ENCODE results near the gene TM4SF5. TPM values are rescaled to one million over a fixed set of nuclear protein-coding genes. Genes with fewer than 3 reads are reported as not detected.

Gene TM4SF5
- total RNA-seq, 1 donor from 2014 or later = 0.57 TPM

DNA sequence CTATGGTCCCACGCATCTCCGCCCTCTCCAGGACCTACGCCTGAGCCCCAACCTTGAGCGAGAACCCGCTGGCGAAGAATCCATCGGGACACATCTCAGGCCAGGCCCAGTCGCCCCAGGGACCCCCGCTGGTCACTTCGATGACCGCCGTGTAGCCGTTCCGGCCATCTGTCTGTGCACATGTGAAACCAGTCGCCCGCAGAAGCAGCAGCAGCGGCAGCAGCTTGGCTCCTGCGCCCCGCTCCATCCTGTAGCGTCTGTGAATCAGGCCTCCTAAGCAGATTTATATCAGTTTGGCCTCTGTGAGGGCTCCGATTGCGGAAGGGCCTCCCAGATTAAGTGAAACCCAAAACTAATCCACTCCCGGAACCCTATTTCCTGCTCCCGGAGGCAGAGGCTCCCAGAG lies 14.4 kb downstream of the TM4SF5 start, which contains the start of gene VMO1:
Gene VMO1 (minus strand): TSS at position 259 of the 406 bp plus-strand sequence. CDS start 12 bp downstream, at position 247.
- H3K27me3 Mint-ChIP-seq = peaks cover 8% of the 10 kb centered on the region
- no peak within 1 kb of the TSS for H3K4me3 Mint-ChIP-seq (ENCODE audit: low read depth)
- DNase-seq (ENCODE audit: low spot score, unreplicated experiment) = no peak
- peaks cover 13% of the 10 kb centered on the region for H3K4me1 Mint-ChIP-seq (ENCODE audit: low read depth)
- H3K36me3 Mint-ChIP-seq (ENCODE audit: insufficient read depth) = no peaks in the 10 kb centered on the region
- no peak for TF ChIP-seq CTCF (IDR thresholded peaks at IDR 0.05; ENCODE audit: unreplicated experiment)
- no peaks in the 10 kb centered on the region for H3K9me3 Mint-ChIP-seq (ENCODE audit: low read depth)
- no peak within 1 kb of the TSS for H3K27ac Mint-ChIP-seq

- no peak overlapping the region for H3K4me3 Mint-ChIP-seq (ENCODE audit: low read depth)
These were observed 14.8 kb downstream of the TM4SF5 start for GRCh38 chr17:4786516-4786915.

DNA sequence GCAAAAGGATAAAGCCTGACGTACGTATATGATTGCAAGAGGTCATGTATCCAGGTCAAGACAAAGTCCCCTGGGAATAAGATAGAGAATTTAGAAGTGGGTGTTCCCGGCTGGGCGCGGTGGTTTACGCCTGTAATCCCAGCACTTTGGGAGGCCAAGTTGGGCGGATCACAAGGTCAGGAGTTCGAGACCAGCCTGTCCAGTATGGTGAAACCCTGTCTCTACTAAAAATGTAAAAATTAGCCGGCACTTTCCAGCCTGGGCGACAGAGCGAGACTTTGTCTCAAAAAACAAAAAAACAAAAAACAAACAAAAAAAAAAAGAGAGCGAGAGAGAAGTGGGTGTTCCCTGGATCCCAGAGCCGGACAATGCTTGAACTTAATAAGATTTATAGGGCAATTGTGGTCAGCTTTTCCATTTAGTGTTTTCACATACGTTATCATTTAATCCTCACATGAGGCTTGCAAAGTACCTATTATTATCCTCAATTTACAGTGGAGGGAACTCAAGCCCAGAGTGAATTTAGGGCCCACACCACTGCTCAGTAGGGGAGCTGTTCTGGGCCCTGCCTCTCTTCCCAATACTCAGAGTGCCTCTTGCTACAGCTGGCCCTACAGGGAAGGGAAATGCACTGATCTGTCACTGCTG lies 16.6 kb downstream of the TM4SF5 start:
- Mint-ChIP-seq H3K4me3 (ENCODE audit: low read depth) (peak overlapping the region; percentile 81), H3K36me3 (ENCODE audit: insufficient read depth) (no peaks in the 10 kb centered on the region), H3K9me3 (ENCODE audit: low read depth) (no peaks in the 10 kb centered on the region), H3K4me1 (ENCODE audit: low read depth) (peaks cover 13% of the 10 kb centered on the region), H3K27ac (peak overlapping the region; percentile 49), H3K27me3 (peaks cover 2% of the 10 kb centered on the region)
- no peak for DNase-seq (ENCODE audit: low spot score, unreplicated experiment)
- TF ChIP-seq CTCF (IDR thresholded peaks at IDR 0.05; ENCODE audit: unreplicated experiment) = no peak

More at GRCh38 chr17:4786516-4786915, 14.8 kb downstream of the TM4SF5 start:
- DNase-seq (ENCODE audit: low spot score, unreplicated experiment) = no peak
- TF ChIP-seq CTCF (IDR thresholded peaks at IDR 0.05; ENCODE audit: unreplicated experiment) = no peak
- H3K36me3 Mint-ChIP-seq (ENCODE audit: insufficient read depth) = no peaks in the 10 kb centered on the region
- no peaks in the 10 kb centered on the region for H3K9me3 Mint-ChIP-seq (ENCODE audit: low read depth)
- peaks cover 13% of the 10 kb centered on the region for H3K4me1 Mint-ChIP-seq (ENCODE audit: low read depth)
- H3K27ac Mint-ChIP-seq = no peak overlapping the region
- H3K27me3 Mint-ChIP-seq = peaks cover 8% of the 10 kb centered on the region

DNA sequence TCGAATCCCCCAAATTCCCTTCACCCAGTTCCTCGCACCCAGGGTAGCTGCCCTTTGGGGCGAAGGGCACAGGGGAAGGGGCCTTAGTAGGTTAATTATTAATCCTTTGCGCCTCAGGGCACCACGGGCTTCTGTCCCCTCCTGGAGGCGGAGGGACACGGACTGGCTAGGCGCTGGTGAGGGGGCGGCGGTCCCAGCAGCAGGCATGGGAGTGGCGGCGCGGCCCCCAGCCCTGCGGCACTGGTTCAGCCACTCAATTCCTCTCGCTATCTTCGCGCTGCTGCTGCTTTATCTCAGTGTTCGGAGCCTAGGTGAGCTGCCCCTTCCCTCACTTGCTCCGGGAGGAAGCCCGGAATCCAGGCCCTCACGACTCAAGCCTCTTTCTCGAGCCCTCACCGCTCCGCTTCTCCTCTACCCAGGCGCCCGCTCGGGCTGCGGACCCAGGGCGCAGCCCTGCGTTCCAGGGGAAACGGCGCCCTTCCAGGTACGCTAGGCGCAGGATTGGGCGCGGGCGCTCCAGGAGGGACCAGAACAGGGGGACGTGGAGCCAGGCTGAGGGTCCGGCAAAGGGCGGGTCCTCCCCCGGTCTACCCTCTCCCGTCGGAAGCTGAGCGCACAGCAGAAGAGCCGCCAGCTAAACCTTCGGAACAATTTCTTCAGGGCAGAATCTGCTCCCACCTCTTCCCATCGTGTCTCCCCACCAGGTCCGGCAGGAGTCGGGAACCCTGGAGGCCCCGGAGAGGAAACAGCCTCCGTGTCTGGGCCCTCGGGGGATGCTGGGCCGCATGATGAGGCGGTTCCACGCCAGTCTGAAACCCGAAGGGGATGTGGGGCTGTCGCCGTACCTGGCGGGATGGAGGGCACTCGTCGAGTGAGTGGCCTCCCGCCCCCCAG lies 17.4 kb downstream of the TM4SF5 start, which contains the start of gene GLTPD2:
Gene GLTPD2 (plus strand): TSS at position 158 of the 894 bp plus-strand sequence. CDS start 48 bp downstream, at position 206.
- peak; percentile 15 for DNase-seq (ENCODE audit: low spot score, unreplicated experiment)

More for the DNA sequence above, 17.4 kb downstream of the TM4SF5 start, which contains the start of gene GLTPD2:
- peaks cover 5% of the 10 kb centered on the region for H3K27me3 Mint-ChIP-seq
- H3K4me3 Mint-ChIP-seq (ENCODE audit: low read depth) = peak within 1 kb of the TSS; percentile 81
- no peaks in the 10 kb centered on the region for H3K36me3 Mint-ChIP-seq (ENCODE audit: insufficient read depth)
- TF ChIP-seq CTCF (IDR thresholded peaks at IDR 0.05; ENCODE audit: unreplicated experiment) = no peak
- peak within 1 kb of the TSS; percentile 94 for H3K27ac Mint-ChIP-seq
- no peaks in the 10 kb centered on the region for H3K9me3 Mint-ChIP-seq (ENCODE audit: low read depth)
- H3K4me1 Mint-ChIP-seq (ENCODE audit: low read depth) = peaks cover 13% of the 10 kb centered on the region

Measured in progenitor cell of endocrine pancreas (in vitro differentiated cells).